ENCODE data around the gene UQCC2.

The UQCC2 gene

GRCh38 chr6:33670971-33671743, 40.3 kb downstream of the UQCC2 start:
- FAIRE-seq: no peak

- FAIRE-seq: no peak
Measured at GRCh38 chr6:33670086-33670660, 41.3 kb downstream of the UQCC2 start.

GRCh38 chr6:33668914-33669313, 42.6 kb downstream of the UQCC2 start:
- no peak for FAIRE-seq

GRCh38 chr6:33668328-33668727, 43.2 kb downstream of the UQCC2 start:
- FAIRE-seq: no peak

- FAIRE-seq: no peak
Measured at GRCh38 chr6:33667776-33668175, 43.7 kb downstream of the UQCC2 start.

GRCh38 chr6:33667072-33667471, 44.4 kb downstream of the UQCC2 start:
- FAIRE-seq: no peak

GRCh38 chr6:33665957-33666356, 45.5 kb downstream of the UQCC2 start:
- FAIRE-seq: no peak

- FAIRE-seq: no peak
Measured at GRCh38 chr6:33664506-33665057, 46.9 kb downstream of the UQCC2 start.

- FAIRE-seq: no peak
Measured at GRCh38 chr6:33663727-33664449, 47.6 kb downstream of the UQCC2 start.

GRCh38 chr6:33663028-33663427, 48.5 kb downstream of the UQCC2 start:
- FAIRE-seq: no peak

GRCh38 chr6:33662318-33662717, 49.2 kb downstream of the UQCC2 start:
- no peak for FAIRE-seq

- no peak for FAIRE-seq
Measured at GRCh38 chr6:33661106-33661838, 50.2 kb downstream of the UQCC2 start.

- no peak for FAIRE-seq
Measured at GRCh38 chr6:33659986-33660385, 51.5 kb downstream of the UQCC2 start.

- FAIRE-seq: no peak
Measured at GRCh38 chr6:33658982-33659689, 52.4 kb downstream of the UQCC2 start.

GRCh38 chr6:33656844-33657243, 54.7 kb downstream of the UQCC2 start:
- FAIRE-seq: no peak

- no peak for FAIRE-seq
Measured at GRCh38 chr6:33654831-33655554, 56.5 kb downstream of the UQCC2 start.

- FAIRE-seq: no peak
Measured at GRCh38 chr6:33652002-33652401, 59.5 kb downstream of the UQCC2 start.

- FAIRE-seq: no peak
Measured at GRCh38 chr6:33651403-33651802, 60.1 kb downstream of the UQCC2 start.
